AG04449 (cell line): ENCODE measurements around the gene MICAL3.
"Not testable (repeated sequence)": the region's sequence is repeated elsewhere in the genome, so short reads cannot be mapped to it uniquely, and the experiment has no call there.

Experiments
- CTCF ChIA-PET: fragments of 350-600 bp; formaldehyde crosslinking; extraction: SDS; loops from one replicate; lab custom pipeline; 2021; ENCODE audit warnings: antibody characterized with exemption; lab: Yijun Ruan, JAX
- POLR2A ChIA-PET: fragments of 400-600, 350-600 bp; formaldehyde crosslinking; extraction: SDS; loops from one replicate; lab custom pipeline; 2020; ENCODE audit warnings: antibody characterized with exemption, inconsistent platforms; lab: Yijun Ruan, JAX
- DNase-seq: peaks from one replicate; pipeline ENCODE4 v3.0.0-alpha.2; 2010; ENCODE audit warnings: low read depth, low spot score
- H3K4me3 ChIP-seq: 2 replicates; pipeline ENCODE4 v1.5.1; 2011; ENCODE audit warnings: low read depth, mild to moderate bottlenecking, control low read depth, low read length
- CTCF ChIP-seq: IDR thresholded peaks from one replicate; pipeline ENCODE4 v1.5.1; 2011; ENCODE audit warnings: mild to moderate bottlenecking, moderate library complexity, low read length, control low read depth, inconsistent platforms; ENCODE audit not compliant: insufficient read depth; ENCODE audit errors: missing control alignments

The MICAL3 gene

GRCh38 chr22:18057568-18058209 lies 33.3 kb upstream of the MICAL3 start:
- no peak overlapping the region for H3K4me3 ChIP-seq
- ChIA-PET POLR2A (no interaction called here), CTCF (interaction anchor here (1.2 to 2.6 kb wide), 6 partner anchors 17 to 228 kb away, joined by 4 to 13 read pairs (median 7); no protein-coding TSS in a partner anchor)
- DNase-seq = peak; percentile 96
- TF ChIP-seq CTCF = no peak

GRCh38 chr22:18056807-18057474 lies 32.6 kb upstream of the MICAL3 start:
- CTCF ChIA-PET = interaction anchor here (0.7 to 2.6 kb wide), 7 partner anchors 9 to 316 kb away, joined by 3 to 13 read pairs (median 6); no protein-coding TSS in a partner anchor
- DNase-seq = no peak
- no peak overlapping the region for H3K4me3 ChIP-seq
- POLR2A ChIA-PET = interaction anchor here (0.8 kb wide), 1 partner anchor 25 kb away, joined by 3 read pairs; no protein-coding TSS in a partner anchor
- no peak for TF ChIP-seq CTCF

DNA sequence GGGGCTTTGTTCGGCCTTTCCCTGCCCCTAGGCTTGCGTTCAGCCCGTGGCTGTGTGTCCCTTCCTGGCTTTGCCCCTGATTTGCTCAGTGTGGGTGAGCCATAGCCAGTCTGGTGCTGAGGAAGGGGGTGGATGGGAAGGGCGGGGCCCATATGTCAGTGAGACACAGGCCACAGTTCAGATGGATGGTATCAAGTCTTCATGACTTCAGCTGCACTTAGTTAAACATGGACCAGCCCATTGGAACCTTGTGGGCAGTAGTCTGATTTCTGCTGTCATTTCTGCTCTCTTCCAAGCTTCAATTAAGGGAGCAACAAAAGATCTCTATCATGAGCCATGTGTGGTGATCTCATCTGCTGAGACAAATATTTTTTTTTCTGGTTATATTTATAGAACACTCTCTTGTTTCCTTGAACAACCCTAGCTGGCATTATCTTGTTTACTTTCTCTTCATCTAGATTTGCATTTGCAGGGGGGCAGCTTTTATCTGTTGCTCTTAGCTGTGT lies 31.9 kb upstream of the MICAL3 start:
- DNase-seq = no peak
- H3K4me3 ChIP-seq = no peak overlapping the region
- TF ChIP-seq CTCF = no peak
- CTCF ChIA-PET = interaction anchor here (0.7 to 2.6 kb wide), 9 partner anchors 9 to 315 kb away, joined by 3 to 13 read pairs (median 6); no protein-coding TSS in a partner anchor
- POLR2A ChIA-PET = interaction anchor here (0.8 kb wide), 1 partner anchor 25 kb away, joined by 3 read pairs; no protein-coding TSS in a partner anchor

DNA sequence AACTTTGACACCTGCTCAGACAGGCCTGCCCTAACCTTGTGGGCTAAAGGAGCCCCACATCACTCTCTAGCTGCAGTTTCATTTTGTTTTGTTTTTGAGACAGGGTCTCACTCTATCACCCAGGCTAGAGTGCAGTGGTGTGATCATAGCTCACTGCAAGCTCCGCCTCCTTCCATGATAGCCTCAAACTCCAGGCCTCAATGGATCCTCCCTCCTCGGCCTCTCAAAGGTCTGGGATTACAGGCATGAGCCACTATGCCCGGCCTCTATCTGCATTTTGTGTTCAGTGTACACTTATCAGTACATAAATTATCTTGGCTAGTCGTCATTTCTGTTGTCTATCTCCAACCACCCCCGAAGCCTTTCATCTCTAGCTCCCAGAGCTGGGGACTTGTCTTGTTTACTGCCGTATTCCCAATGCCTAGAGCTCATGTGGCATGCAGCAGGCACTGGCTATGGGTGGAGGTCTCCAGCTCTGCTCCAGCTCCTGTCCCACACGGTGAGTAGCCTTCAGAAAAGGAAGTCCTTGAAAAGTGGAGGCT lies 31.3 kb upstream of the MICAL3 start:
- ChIA-PET CTCF (interaction anchor here (0.9 to 2.6 kb wide), 9 partner anchors 9 to 315 kb away, joined by 3 to 13 read pairs (median 6); partner anchors contain the start of gene MICAL3), POLR2A (interaction anchor here (0.8 kb wide), 1 partner anchor 24 kb away, joined by 3 read pairs; no protein-coding TSS in a partner anchor)
- no peak overlapping the region for H3K4me3 ChIP-seq
- TF ChIP-seq CTCF = no peak
- no peak for DNase-seq

GRCh38 chr22:18053216-18053946 lies 29.0 kb upstream of the MICAL3 start:
- H3K4me3 ChIP-seq, DNase-seq, POLR2A ChIA-PET: not testable (repeated sequence)
- CTCF ChIA-PET = interaction anchor here (1.8 kb wide), 1 partner anchor 22 kb away, joined by 7 read pairs; no protein-coding TSS in a partner anchor

DNA sequence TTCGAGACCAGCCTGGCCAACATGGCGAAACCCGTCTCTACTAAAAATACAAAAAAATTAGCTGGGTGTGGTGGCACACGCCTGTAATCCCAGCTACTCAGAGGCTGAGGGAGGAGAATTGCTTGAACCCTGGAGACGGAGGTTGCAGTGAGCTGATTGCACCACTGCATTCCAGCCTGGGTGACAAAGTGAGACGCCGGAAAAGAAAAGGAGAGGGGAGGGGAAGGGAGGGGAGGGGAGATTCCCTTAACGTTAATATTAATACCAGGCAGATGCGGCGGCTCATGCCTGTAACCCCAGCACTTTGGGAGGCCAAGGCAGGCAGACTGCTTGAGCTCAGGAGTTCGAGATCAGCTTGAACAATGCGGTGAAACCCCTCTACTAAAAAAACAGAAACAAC lies 26.8 kb upstream of the MICAL3 start:
- H3K4me3 ChIP-seq, DNase-seq, POLR2A ChIA-PET: not testable (repeated sequence)
- CTCF ChIA-PET = interaction anchor here (2.0 kb wide), 1 partner anchor 25 kb away, joined by 6 read pairs; no protein-coding TSS in a partner anchor
